PC-9 (cell line): ENCODE data around the gene HESX1.

Experiments used
- EZH2 ChIP-seq: fragments of 200-600 bp; sonication (generic); IDR thresholded peaks from 2 replicates; pipeline ENCODE4 v1.8.0; 2017; ENCODE audit warnings: antibody characterized with exemption, low read depth
- TF ChIP-seq, protein P1 (sequence below): fragments of 200-600 bp; sonication (generic); conservative IDR thresholded peaks from 2 replicates; pipeline ENCODE4 v1.6.1; 2017; ENCODE audit warnings: mixed run types, antibody characterized with exemption, mild to moderate bottlenecking, moderate library complexity

DNA sequence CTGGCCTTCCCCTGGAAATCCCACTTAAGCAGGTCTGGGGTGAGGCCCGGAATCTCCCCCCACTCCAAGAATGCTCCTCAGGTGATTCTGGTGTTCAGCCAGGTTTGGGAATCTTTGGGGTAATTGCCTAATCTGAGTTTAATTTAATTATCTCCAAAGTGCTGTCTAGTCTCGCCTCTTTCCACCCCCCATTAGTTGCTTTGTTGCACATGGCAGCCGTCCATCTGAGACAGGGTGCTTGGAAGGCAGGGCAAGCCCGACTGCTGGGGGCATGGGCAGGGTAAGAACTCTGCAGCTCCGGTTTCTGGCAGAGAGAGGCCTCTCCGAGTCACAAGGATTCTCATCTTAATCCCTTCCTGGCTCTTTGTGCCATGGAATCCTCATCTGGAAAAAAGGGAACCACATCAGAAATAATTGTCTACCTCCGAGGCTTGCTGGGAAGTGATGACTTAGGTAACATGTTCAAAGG, 49.6 kb downstream of the HESX1 start:
- TF ChIP-seq, protein P1, sequence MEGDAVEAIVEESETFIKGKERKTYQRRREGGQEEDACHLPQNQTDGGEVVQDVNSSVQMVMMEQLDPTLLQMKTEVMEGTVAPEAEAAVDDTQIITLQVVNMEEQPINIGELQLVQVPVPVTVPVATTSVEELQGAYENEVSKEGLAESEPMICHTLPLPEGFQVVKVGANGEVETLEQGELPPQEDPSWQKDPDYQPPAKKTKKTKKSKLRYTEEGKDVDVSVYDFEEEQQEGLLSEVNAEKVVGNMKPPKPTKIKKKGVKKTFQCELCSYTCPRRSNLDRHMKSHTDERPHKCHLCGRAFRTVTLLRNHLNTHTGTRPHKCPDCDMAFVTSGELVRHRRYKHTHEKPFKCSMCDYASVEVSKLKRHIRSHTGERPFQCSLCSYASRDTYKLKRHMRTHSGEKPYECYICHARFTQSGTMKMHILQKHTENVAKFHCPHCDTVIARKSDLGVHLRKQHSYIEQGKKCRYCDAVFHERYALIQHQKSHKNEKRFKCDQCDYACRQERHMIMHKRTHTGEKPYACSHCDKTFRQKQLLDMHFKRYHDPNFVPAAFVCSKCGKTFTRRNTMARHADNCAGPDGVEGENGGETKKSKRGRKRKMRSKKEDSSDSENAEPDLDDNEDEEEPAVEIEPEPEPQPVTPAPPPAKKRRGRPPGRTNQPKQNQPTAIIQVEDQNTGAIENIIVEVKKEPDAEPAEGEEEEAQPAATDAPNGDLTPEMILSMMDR: no peak
- TF ChIP-seq EZH2: no peak
